ENCODE measurements around the gene CCDC183.

- TF ChIP-seq POLR2A (IDR thresholded peaks at IDR 0.05) (no peak), CTCF (IDR thresholded peaks at IDR 0.05) (no peak)
These were observed 3.1 kb downstream of the CCDC183 start for GRCh38 chr9:136799079-136799853.
